ENCODE data around the gene TEKT5. TPM values are rescaled to one million over a fixed set of nuclear protein-coding genes. Genes with fewer than 3 reads are reported as not detected.

Gene TEKT5
- total RNA-seq, 2 donors from 2014 or later: not detected

DNA sequence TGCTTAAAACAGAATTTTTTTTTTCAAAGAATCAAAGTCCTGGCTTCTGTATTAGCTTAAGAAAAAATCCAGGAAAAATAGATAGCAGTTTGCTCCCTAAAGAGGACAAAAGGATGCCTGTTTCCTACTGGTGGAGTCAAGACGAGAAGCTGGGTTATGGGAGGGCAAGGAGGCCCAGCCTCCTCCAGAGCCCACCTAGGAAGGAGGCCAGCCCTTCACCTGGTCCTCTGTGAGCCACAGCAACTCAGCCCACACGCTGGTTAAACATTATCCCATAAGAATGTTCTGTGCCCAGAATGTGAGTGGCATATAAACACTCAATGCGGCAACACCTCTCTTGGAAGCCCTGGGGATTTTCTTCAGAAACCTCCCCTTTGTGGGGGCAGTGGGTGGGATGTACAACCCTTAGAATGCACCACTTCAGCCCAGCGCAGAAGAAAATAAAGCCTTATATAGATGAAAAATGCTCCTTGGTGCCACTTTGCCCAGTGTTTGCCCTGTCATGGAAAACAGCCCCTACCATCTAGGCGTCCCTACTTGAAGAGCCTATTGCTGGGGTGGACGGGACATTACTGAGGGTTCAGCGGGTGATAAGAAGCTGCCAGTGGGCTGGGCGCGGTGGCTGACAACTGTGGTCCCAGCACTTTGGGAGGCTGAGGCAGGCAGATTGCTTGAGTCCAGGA is 48.0 kb downstream of the TEKT5 start:
- Histone ChIP-seq H3K4me1 (no peaks in the 10 kb centered on the region), H3K9me3 (no peaks in the 10 kb centered on the region), H3K36me3 (no peaks in the 10 kb centered on the region), H3K27me3 (no peaks in the 10 kb centered on the region), H3K4me3 (no peak overlapping the region), H3K27ac (no peak overlapping the region)
- TF ChIP-seq, protein P1, sequence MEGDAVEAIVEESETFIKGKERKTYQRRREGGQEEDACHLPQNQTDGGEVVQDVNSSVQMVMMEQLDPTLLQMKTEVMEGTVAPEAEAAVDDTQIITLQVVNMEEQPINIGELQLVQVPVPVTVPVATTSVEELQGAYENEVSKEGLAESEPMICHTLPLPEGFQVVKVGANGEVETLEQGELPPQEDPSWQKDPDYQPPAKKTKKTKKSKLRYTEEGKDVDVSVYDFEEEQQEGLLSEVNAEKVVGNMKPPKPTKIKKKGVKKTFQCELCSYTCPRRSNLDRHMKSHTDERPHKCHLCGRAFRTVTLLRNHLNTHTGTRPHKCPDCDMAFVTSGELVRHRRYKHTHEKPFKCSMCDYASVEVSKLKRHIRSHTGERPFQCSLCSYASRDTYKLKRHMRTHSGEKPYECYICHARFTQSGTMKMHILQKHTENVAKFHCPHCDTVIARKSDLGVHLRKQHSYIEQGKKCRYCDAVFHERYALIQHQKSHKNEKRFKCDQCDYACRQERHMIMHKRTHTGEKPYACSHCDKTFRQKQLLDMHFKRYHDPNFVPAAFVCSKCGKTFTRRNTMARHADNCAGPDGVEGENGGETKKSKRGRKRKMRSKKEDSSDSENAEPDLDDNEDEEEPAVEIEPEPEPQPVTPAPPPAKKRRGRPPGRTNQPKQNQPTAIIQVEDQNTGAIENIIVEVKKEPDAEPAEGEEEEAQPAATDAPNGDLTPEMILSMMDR (IDR thresholded peaks at IDR 0.05): no peak
- DNase-seq (ENCODE audit: low spot score): no peak

DNA sequence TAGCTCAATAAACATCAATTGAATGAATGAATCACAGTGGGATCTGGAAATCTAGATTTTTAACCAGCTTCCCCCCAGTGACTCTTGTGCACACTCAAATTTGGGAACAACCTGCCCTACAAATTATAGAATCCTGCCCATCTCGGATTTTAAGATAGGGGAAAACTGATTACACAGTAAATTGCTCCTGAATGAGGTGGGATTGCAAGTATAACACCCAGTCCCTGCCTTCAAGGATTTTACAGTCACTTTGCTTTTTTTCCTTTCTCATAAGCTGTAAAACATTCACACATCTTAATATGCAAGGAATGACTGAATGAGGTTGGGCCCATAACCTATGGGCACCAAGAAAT is 48.5 kb downstream of the TEKT5 start:
- Histone ChIP-seq H3K4me3 (no peak overlapping the region), H3K36me3 (no peaks in the 10 kb centered on the region), H3K27ac (no peak overlapping the region), H3K4me1 (no peaks in the 10 kb centered on the region), H3K9me3 (no peaks in the 10 kb centered on the region), H3K27me3 (no peaks in the 10 kb centered on the region)
- TF ChIP-seq, protein P1 (IDR thresholded peaks at IDR 0.05): no peak
- DNase-seq (ENCODE audit: low spot score): no peak

DNA sequence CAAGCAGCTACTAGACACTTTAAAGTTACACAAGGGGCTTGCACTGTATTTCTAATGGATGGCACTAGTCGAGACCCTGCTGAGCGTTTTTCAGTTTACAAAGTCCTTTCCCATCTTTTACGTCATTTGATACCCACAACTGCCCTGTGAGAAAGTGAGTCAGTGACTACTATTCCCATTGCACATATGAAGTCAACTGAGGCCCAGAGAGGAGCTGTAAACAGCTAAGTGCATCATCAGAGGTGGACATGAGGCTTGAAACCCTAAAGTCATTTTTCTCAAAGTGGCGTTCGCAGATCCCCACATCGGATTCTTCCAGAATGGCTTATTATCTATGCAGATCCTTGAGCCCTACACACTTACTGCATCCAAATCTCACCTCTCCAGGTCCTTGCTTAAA is 50.6 kb downstream of the TEKT5 start:
- Histone ChIP-seq H3K4me1 (no peaks in the 10 kb centered on the region), H3K27me3 (no peaks in the 10 kb centered on the region), H3K9me3 (no peaks in the 10 kb centered on the region), H3K4me3 (no peak overlapping the region), H3K36me3 (no peaks in the 10 kb centered on the region), H3K27ac (no peak overlapping the region)
- TF ChIP-seq, protein P1 (IDR thresholded peaks at IDR 0.05): no peak
- DNase-seq (ENCODE audit: low spot score): no peak

DNA sequence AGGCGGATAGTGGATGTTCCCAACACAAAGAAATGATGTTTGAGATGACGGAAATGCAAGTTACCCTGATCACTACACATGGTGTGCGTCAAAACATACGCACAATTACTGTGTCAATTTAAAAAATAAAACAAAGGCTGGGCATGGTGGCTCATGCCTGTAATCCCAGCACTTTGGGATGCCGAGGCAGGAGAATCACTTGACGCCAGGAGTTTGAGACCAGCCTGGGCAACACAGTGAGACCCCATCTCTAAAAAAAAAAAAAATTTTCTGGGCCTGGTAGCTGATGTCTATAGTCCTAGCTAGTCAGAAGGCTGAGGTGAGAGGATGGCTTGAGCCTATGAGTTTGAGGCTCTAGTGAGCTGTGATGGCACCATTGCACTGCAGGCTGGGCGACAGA is 51.8 kb downstream of the TEKT5 start:
- H3K27me3 ChIP-seq: no peaks in the 10 kb centered on the region
- H3K9me3 ChIP-seq: no peaks in the 10 kb centered on the region
- no peaks in the 10 kb centered on the region for H3K36me3 ChIP-seq
- H3K4me1 ChIP-seq: no peaks in the 10 kb centered on the region
- no peak for DNase-seq (ENCODE audit: low spot score)
- TF ChIP-seq, protein P1 (IDR thresholded peaks at IDR 0.05): no peak
- no peak overlapping the region for H3K4me3 ChIP-seq
- no peak overlapping the region for H3K27ac ChIP-seq

DNA sequence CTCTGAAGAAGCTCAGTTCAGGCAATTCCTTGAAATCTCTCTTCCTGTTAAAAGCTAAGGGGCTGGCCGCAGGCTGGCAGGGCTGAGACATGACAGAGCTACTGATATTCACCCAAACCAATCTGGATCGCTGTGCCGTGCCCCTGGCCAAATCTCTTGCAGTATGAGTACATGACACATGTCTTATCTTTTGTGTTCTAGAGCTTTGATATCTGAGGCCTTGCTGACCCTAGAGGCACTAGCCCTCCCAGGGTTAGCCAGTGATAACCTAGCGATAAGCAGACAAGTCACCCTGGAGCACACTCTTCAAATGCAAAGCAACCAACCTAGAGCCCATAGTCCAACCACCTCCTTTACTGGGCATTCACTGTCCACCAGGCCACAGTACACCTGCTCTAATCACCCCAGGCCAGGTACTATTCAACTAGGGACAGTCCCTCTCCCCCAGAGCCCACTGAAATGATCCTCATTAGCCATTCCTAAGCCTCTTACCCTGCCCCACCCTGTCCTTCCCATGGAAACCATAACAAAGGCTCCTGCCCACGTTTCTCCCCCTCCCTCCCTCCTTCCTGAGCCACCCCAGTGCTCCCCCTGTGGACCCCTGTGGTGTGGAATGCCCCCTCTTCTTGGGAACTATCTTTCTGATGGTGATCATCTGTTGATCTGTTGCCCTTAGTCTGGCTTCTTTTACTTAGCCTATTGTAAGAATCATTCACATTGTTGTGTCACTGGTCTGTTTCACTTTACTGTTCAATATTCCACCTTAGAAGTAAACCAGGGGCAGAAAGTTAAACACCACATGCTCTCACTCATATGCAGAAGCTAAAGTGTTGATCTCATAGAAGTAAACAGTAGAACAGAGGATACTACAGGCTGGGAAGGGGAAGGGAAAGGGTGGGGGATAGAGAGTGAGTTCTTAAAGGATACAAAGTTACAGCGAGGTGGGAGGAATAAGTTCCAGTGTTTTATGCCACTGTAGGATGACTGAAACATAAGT is 52.5 kb downstream of the TEKT5 start:
- H3K27me3 ChIP-seq: no peaks in the 10 kb centered on the region
- DNase-seq (ENCODE audit: low spot score): no peak
- TF ChIP-seq, protein P1 (IDR thresholded peaks at IDR 0.05): no peak
- no peak overlapping the region for H3K27ac ChIP-seq
- H3K4me3 ChIP-seq: no peak overlapping the region
- no peaks in the 10 kb centered on the region for H3K36me3 ChIP-seq
- H3K4me1 ChIP-seq: no peaks in the 10 kb centered on the region
- no peaks in the 10 kb centered on the region for H3K9me3 ChIP-seq
